ENCODE results near the gene TEC. TPM values are rescaled to one million over a fixed set of nuclear protein-coding genes. Genes with fewer than 3 reads are reported as not detected.

TEC gene
- total and polyA plus RNA-seq, 9 of the 15 experiments (the other 6 are each of a cell fraction or from before 2014, with no cell fraction given) = 5.3 to 14.7 (median 8.8) TPM

DNA sequence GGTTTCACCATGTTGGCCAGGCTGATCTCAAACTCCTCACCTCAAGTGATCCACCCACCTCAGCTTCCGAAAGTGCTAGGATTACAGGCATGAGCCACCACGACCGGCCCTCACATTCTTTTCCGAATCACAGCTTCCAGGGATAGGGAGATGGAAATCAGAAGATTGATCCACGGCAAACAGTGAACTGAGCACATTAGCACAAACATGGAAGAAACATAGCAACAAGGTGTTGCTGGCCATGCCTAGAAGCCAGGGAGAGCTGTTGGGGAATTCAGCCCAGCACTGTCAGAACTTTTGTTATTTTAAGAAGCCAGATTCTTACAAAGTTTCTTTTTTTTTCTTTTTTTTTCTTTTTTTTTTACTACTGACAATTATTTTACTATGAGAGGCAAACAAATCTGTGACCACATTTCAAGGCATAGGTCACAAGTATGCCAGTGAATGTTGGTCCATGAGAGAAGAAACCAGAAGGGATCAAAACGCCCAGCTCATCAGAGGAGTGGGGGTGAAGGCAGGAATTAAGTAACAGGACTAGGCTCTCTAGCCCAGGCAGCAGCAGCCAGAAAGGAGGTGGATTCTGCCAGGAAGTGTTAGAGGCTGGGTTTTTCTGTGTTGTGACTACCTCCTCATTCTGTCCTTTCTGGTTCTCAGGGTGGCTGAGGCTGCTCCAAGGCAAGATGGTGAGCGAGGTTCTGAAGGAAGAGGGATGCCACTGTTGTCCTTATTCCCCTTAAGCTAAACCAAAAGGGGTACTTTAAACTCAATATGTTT is 44.1 kb downstream of the TEC start (continued):
- no peak for TF ChIP-seq JUND (IDR thresholded peaks at IDR 0.05; ENCODE audit: borderline replicate concordance, low read depth, low read length)
- TF ChIP-seq JUND (tag; IDR thresholded peaks at IDR 0.05; ENCODE audit: borderline replicate concordance, low read depth, low read length) = no peak
- TF ChIP-seq, protein P1, sequence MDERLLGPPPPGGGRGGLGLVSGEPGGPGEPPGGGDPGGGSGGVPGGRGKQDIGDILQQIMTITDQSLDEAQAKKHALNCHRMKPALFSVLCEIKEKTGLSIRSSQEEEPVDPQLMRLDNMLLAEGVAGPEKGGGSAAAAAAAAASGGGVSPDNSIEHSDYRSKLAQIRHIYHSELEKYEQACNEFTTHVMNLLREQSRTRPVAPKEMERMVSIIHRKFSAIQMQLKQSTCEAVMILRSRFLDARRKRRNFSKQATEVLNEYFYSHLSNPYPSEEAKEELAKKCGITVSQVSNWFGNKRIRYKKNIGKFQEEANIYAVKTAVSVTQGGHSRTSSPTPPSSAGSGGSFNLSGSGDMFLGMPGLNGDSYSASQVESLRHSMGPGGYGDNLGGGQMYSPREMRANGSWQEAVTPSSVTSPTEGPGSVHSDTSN (CRISPR knock-in tag; IDR thresholded peaks at IDR 0.05; ENCODE audit: low read depth) = no peak
- TF ChIP-seq, protein P1 (tag; conservative IDR thresholded peaks at IDR 0.05; ENCODE audit: low read depth) = no peak
- TF ChIP-seq, protein P2, sequence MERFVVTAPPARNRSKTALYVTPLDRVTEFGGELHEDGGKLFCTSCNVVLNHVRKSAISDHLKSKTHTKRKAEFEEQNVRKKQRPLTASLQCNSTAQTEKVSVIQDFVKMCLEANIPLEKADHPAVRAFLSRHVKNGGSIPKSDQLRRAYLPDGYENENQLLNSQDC (CRISPR knock-in tag; IDR thresholded peaks at IDR 0.05) = no peak
- no peak for TF ChIP-seq CAMTA2 (CRISPR knock-in tag; conservative IDR thresholded peaks at IDR 0.05)

DNA sequence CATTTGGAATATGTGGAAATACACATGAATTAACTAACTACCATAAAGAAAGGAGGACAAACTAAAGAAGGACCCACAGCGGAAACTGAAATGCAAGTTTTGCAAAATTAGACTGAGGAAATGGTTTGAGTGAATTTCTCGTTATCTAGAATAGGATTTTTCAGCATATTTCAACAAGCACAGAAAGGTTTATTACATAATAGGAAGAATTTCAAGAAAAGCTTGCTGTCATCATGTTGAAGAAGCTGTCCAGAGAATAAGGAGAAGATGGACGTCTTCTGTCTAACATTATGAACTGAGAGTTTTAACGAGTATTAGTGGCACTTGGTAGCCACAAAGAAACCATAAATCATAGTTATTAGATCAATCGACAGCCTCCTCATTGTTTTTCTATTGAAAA is 45.0 kb downstream of the TEC start:
- Histone ChIP-seq H3K9me1 (ENCODE audit: control insufficient read depth, insufficient read depth, low read length) (peaks cover 3% of the 10 kb centered on the region), H3K79me2 (ENCODE audit: control insufficient read depth, insufficient read depth, low read length) (peaks cover 20% of the 10 kb centered on the region; the same call in 1 of the 3 replicates), H3K9ac (ENCODE audit: insufficient read depth in 1 of 2, low read depth in 2 of 2, low read length in 2 of 2) (no peak overlapping the region), H2AFZ (ENCODE audit: low read depth, low read length) (no peak overlapping the region), H3K27me3 (ENCODE audit: control insufficient read depth in 2 of 2, insufficient read depth in 2 of 2, low read length in 2 of 2) (no peaks in the 10 kb centered on the region), H3K36me3 (ENCODE audit: control insufficient read depth, insufficient read depth, low read length) (peaks cover 10% of the 10 kb centered on the region), H3K4me2 (ENCODE audit: insufficient read depth, low read length) (no peak overlapping the region), H3K4me1 (replicated peaks in 1 of 2; ENCODE audit: control insufficient read depth in 2 of 2, insufficient read depth in 2 of 2, low read length in 2 of 2) (peaks cover 0 to 22% of the 10 kb centered on the region in 2 experiments; a peak in 2 of 5 replicates), H4K20me1 (replicated peaks; ENCODE audit: control insufficient read depth, insufficient read depth, low read length) (no peaks in the 10 kb centered on the region), H3K9me3 (replicated peaks; ENCODE audit: control insufficient read depth, insufficient read depth, low read depth, low read length) (no peaks in the 10 kb centered on the region), H3K27ac (ENCODE audit: extremely low read depth, low read depth, low read length) (no peak overlapping the region), H3K4me3 (no peak overlapping the region)
- TF ChIP-seq OTX1 (CRISPR knock-in tag; IDR thresholded peaks at IDR 0.05) (no peak), ZNF445 (CRISPR knock-in tag; IDR thresholded peaks at IDR 0.05; ENCODE audit: low read depth) (no peak), XRCC3 (IDR thresholded peaks at IDR 0.05) (no peak), ELF2 (CRISPR knock-in tag; IDR thresholded peaks at IDR 0.05) (no peak), DNMT1 (IDR thresholded peaks at IDR 0.05) (no peak), ZNF184 (CRISPR knock-in tag; IDR thresholded peaks at IDR 0.05) (no peak), CREB1 (IDR thresholded peaks at IDR 0.05) (no peak), CREB1 (CRISPR knock-in tag; IDR thresholded peaks at IDR 0.05) (no peak)
- TF ChIP-seq, protein P3, sequence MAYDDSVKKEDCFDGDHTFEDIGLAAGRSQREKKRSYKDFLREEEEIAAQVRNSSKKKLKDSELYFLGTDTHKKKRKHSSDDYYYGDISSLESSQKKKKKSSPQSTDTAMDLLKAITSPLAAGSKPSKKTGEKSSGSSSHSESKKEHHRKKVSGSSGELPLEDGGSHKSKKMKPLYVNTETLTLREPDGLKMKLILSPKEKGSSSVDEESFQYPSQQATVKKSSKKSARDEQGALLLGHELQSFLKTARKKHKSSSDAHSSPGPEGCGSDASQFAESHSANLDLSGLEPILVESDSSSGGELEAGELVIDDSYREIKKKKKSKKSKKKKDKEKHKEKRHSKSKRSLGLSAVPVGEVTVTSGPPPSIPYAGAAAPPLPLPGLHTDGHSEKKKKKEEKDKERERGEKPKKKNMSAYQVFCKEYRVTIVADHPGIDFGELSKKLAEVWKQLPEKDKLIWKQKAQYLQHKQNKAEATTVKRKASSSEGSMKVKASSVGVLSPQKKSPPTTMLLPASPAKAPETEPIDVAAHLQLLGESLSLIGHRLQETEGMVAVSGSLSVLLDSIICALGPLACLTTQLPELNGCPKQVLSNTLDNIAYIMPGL (CRISPR knock-in tag; IDR thresholded peaks at IDR 0.05) = no peak
- TF ChIP-seq, protein P4, sequence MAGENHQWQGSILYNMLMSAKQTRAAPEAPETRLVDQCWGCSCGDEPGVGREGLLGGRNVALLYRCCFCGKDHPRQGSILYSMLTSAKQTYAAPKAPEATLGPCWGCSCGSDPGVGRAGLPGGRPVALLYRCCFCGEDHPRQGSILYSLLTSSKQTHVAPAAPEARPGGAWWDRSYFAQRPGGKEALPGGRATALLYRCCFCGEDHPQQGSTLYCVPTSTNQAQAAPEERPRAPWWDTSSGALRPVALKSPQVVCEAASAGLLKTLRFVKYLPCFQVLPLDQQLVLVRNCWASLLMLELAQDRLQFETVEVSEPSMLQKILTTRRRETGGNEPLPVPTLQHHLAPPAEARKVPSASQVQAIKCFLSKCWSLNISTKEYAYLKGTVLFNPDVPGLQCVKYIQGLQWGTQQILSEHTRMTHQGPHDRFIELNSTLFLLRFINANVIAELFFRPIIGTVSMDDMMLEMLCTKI (IDR thresholded peaks at IDR 0.05; ENCODE audit: partially characterized antibody) = no peak
- POLR2A ChIA-PET = interaction anchor here (0.5 to 1.1 kb wide), 2 partner anchors 24 to 67 kb away, joined by 3 read pairs; no protein-coding TSS in a partner anchor
- ATAC-seq (no peak), DNase-seq (ENCODE audit: extremely low read depth in 1 of 4, low spot score in 3 of 4) (no peak), FAIRE-seq (no peak)
- WGBS (ENCODE audit: insufficient coverage, low coverage, missing lambda C conversion rate) = 74% methylated on average over 5 of the region's 5 CpGs
- CTCF ChIA-PET (ENCODE audit: low intra/inter-chr PET ratio) = no interaction called here
- in situ Hi-C loops (cut with MboI) (no loop called here), intact Hi-C loops (cut with micrococcal nuclease) (no loop called here)
- no TSS peak for BruUV-seq (replicated peaks)

Measured in K562 (cell line).